Lung (tissue), 12 donors: ENCODE results near the gene FAP. TPM values are rescaled to one million over a fixed set of nuclear protein-coding genes. Genes with fewer than 3 reads are reported as not detected.

Experiments used
- ATAC-seq: fragments of 200-7000 bp; cut with Tn5 transposase; one replicate; pipeline ENCODE4 v1.9.1; 2020; ENCODE audit warnings: moderate number of reproducible peaks; ENCODE audit not compliant: insufficient read depth, low FRiP score
- DNase-seq, 3 donors: peaks; one replicate each; pipeline ENCODE4 v3.0.0-alpha.2; 2013 to 2017
- H3K27ac ChIP-seq, 2 donors: one replicate each; pipeline ENCODE4 v1.5.1; 2013; ENCODE audit warnings: mild to moderate bottlenecking in 2 of 2, moderate library complexity in 2 of 2, control low read depth in 1 of 2, inconsistent platforms in 1 of 2, low read depth in 1 of 2, low read length in 1 of 2
- H3K27me3 ChIP-seq, 3 donors: one replicate each; pipeline ENCODE4 v1.5.1; 2013; ENCODE audit warnings: low read length in 2 of 3; ENCODE audit not compliant: control insufficient read depth in 3 of 3, insufficient read depth in 3 of 3
- H3K36me3 ChIP-seq, 4 donors: one replicate each; pipeline ENCODE4 v1.5.1; 2013; ENCODE audit warnings: low read length in 4 of 4, mild to moderate bottlenecking in 1 of 4, moderate library complexity in 1 of 4; ENCODE audit not compliant: control insufficient read depth in 4 of 4, insufficient read depth in 4 of 4
- H3K4me1 ChIP-seq, 5 donors: one replicate each; pipeline ENCODE4 v1.5.1; 2013; ENCODE audit warnings: low read length in 5 of 5, mild to moderate bottlenecking in 2 of 5, moderate library complexity in 1 of 5; ENCODE audit not compliant: control insufficient read depth in 5 of 5, insufficient read depth in 5 of 5
- H3K4me3 ChIP-seq: one replicate; pipeline ENCODE4 v1.5.1; 2013; ENCODE audit warnings: mild to moderate bottlenecking, control low read depth, moderate library complexity
- H3K9ac ChIP-seq, 2 donors: one replicate each; pipeline ENCODE4 v1.5.1; 2013; ENCODE audit warnings: low read length in 2 of 2, control low read depth in 1 of 2; ENCODE audit not compliant: insufficient read depth in 1 of 2
- H3K9me3 ChIP-seq, 4 donors: one replicate each; pipeline ENCODE4 v1.5.1; 2013; ENCODE audit warnings: low read length in 3 of 4, mild to moderate bottlenecking in 1 of 4, moderate library complexity in 1 of 4; ENCODE audit not compliant: control insufficient read depth in 4 of 4, insufficient read depth in 3 of 4
- WGBS, 2 donors: extraction: QIAGEN DNeasy Blood & Tissue Kit; methylation state at CpG; one replicate each; pipeline ENCODE4 v1.1.7; 2013; 5-methylcytosine and 5-hydroxymethylcytosine counted together
- polyA plus RNA-seq, 2 donors: library from polyadenylated mRNA; stranded (reverse); fragments of 200-250 nt; gene quantifications; one replicate each; pipeline ENCODE4 v1.2.1, GENCODE V29; 2013
- total RNA-seq, 2 donors: library from RNA; depleted of rRNA in 1 of 2; stranded (reverse); fragments of >200 nt in 1 of 2; gene quantifications; one replicate each; pipeline ENCODE4 v1.2.1, GENCODE V29; 2014 to 2021
- TF ChIP-seq, protein P1 (sequence below): IDR thresholded peaks from 2 replicates; pipeline ENCODE4 v1.5.1; 2012; ENCODE audit warnings: mild to moderate bottlenecking; ENCODE audit errors: control extremely low read depth, extremely low read depth
- donor health status: control.
- donor health status: control.
- donor health status: Bipolar disorder and iron deficiency.
- donor health status: healthy.
- donor health status: DM: yes; HTN: yes; CAD: no.

The FAP gene
- total and polyA plus RNA-seq, 4 donors, result 1.8 to 24.6 (median 4.8) TPM

- Histone ChIP-seq H3K27me3 (no peaks in the 10 kb centered on the region), H3K36me3 (no peaks in the 10 kb centered on the region), H3K4me3 (no peak overlapping the region), H3K4me1 (peaks cover 0 to 16% (median 2%) of the 10 kb centered on the region in 5 donors), H3K9ac (no peak overlapping the region), H3K27ac (no peak overlapping the region), H3K9me3 (no peaks in the 10 kb centered on the region)
- DNase-seq, result no peak
- WGBS, 2 donors, result 72 to 93% methylated on average over 2 of the region's 2 CpGs
- ATAC-seq, result no peak
- TF ChIP-seq, protein P1, sequence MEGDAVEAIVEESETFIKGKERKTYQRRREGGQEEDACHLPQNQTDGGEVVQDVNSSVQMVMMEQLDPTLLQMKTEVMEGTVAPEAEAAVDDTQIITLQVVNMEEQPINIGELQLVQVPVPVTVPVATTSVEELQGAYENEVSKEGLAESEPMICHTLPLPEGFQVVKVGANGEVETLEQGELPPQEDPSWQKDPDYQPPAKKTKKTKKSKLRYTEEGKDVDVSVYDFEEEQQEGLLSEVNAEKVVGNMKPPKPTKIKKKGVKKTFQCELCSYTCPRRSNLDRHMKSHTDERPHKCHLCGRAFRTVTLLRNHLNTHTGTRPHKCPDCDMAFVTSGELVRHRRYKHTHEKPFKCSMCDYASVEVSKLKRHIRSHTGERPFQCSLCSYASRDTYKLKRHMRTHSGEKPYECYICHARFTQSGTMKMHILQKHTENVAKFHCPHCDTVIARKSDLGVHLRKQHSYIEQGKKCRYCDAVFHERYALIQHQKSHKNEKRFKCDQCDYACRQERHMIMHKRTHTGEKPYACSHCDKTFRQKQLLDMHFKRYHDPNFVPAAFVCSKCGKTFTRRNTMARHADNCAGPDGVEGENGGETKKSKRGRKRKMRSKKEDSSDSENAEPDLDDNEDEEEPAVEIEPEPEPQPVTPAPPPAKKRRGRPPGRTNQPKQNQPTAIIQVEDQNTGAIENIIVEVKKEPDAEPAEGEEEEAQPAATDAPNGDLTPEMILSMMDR, result no peak
These were observed 15.4 kb upstream of the FAP start for GRCh38 chr2:162258686-162259085.

- TF ChIP-seq, protein P1, result no peak
- no peaks in the 10 kb centered on the region for H3K9me3 ChIP-seq
- DNase-seq (no peak), ATAC-seq (no peak)
- H3K27me3 ChIP-seq, result no peaks in the 10 kb centered on the region
- H3K27ac ChIP-seq, result no peak overlapping the region
- H3K9ac ChIP-seq, result no peak overlapping the region
- WGBS, 2 donors, result 73 to 92% methylated on average over 4 of the region's 4 CpGs
- H3K4me3 ChIP-seq, result no peak overlapping the region
- H3K4me1 ChIP-seq, result peaks cover 0 to 16% (median 2%) of the 10 kb centered on the region in 5 donors
- no peaks in the 10 kb centered on the region for H3K36me3 ChIP-seq
These were observed 14.9 kb upstream of the FAP start for GRCh38 chr2:162258169-162258568.

GRCh38 chr2:162257425-162257824 lies 14.2 kb upstream of the FAP start:
- WGBS, 2 donors, result 32 to 41% methylated on average over 1 of the region's 1 CpG
- H3K4me1 ChIP-seq, result peaks cover 0 to 16% (median 2%) of the 10 kb centered on the region in 5 donors
- no peaks in the 10 kb centered on the region for H3K36me3 ChIP-seq
- no peak overlapping the region for H3K27ac ChIP-seq
- TF ChIP-seq, protein P1, result no peak
- DNase-seq, result peak in 1 of 3 donors; percentile 11
- H3K27me3 ChIP-seq, result no peaks in the 10 kb centered on the region
- H3K4me3 ChIP-seq, result no peak overlapping the region
- ATAC-seq, result no peak
- no peak overlapping the region for H3K9ac ChIP-seq
- no peaks in the 10 kb centered on the region for H3K9me3 ChIP-seq

DNA sequence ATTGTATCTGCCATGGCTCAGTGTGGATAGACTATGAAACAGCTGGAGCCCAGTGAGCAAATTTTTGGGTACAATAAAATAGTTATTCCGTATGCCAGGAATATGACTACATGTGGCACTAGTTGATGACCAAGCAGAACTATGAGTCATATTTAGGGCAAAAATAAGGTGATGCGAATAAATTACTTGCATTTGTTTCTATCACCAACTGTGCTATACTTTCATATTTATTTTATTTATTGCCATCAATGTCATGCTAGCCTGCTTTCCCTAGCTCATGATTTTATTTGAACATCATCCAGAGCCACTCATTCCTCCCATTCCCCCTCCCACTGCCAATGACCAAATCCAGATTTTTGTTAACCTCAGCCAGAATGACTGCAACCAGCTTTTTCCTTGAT lies 13.3 kb upstream of the FAP start:
- Histone ChIP-seq H3K4me1 (peaks cover 0 to 13% (median 1%) of the 10 kb centered on the region in 5 donors), H3K27ac (peak overlapping the region in 1 of 2 donors; percentile 21), H3K9me3 (no peaks in the 10 kb centered on the region), H3K9ac (no peak overlapping the region), H3K36me3 (no peaks in the 10 kb centered on the region), H3K4me3 (no peak overlapping the region), H3K27me3 (no peaks in the 10 kb centered on the region)
- ATAC-seq (no peak), DNase-seq (peak; percentile 35 to 83 (median 82))
- TF ChIP-seq, protein P1, result no peak
- WGBS, 2 donors, result 82 to 94% methylated on average over 2 of the region's 2 CpGs
